Muscle layer of colon (tissue), 2 donors: ENCODE data around the gene IQCK.

ENCODE experiments used
- H3K27ac ChIP-seq: one replicate; pipeline ENCODE4 v1.7.0; 2013; ENCODE audit warnings: low read depth, mild to moderate bottlenecking, low read length, moderate library complexity
- H3K27me3 ChIP-seq, 2 donors: one replicate each; pipeline ENCODE4 v1.7.0; 2013; ENCODE audit warnings: low read length in 2 of 2, mild to moderate bottlenecking in 2 of 2; ENCODE audit not compliant: insufficient read depth in 2 of 2, control insufficient read depth in 1 of 2
- H3K36me3 ChIP-seq: one replicate; pipeline ENCODE4 v1.7.0; 2013; ENCODE audit warnings: mild to moderate bottlenecking, low read length; ENCODE audit not compliant: insufficient read depth
- H3K4me1 ChIP-seq: one replicate; pipeline ENCODE4 v1.7.0; 2013; ENCODE audit warnings: mild to moderate bottlenecking, low read length; ENCODE audit not compliant: insufficient read depth
- H3K4me3 ChIP-seq, 2 donors: one replicate each; pipeline ENCODE4 v1.7.0; 2013; ENCODE audit warnings: low read length in 2 of 2, low read depth in 1 of 2, mild to moderate bottlenecking in 1 of 2, moderate library complexity in 1 of 2
- H3K9ac ChIP-seq: one replicate; pipeline ENCODE4 v1.7.0; 2013; ENCODE audit warnings: low read length
- H3K9me3 ChIP-seq: one replicate; pipeline ENCODE4 v1.7.0; 2013; ENCODE audit warnings: mild to moderate bottlenecking, low read length
- donor health status: abdominal sarcoma.
- donor health status: Adenocarcinoma of cecum.

Gene IQCK

DNA sequence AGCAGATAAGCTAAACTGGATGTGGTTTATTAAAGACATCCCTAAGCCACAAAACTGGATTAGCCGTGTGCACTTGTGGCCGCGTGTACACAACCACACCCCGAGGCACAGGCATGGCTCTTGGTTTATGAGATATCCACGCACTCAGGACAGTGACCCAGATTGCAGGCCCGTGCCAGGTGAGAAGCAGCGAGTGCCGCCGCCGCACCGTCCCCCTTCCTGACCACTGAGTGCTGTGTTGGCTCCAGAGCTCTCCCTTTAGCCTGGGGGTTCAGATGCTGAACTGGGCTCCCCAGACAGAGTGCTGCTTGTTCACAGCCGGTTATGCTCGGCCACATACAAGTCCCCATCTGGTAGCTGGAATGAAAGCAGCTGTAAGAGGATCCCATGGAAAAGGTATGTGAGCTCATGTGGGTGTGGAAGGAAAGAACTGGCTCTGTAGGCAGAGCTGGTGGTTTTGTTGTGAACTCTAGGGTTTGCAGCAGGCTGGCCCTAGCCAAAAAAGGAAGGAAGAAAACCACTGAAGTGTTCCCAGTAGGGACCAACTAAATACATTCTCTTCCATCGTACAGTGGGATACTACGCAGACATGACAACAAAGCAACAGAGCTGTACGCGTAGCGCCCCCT, 29.6 kb upstream of the IQCK start:
- H3K27ac ChIP-seq: no peak overlapping the region
- no peaks in the 10 kb centered on the region for H3K4me1 ChIP-seq
- no peaks in the 10 kb centered on the region for H3K27me3 ChIP-seq
- H3K9me3 ChIP-seq: no peaks in the 10 kb centered on the region
- no peak overlapping the region for H3K4me3 ChIP-seq
- H3K9ac ChIP-seq: no peak overlapping the region
- peaks cover 42% of the 10 kb centered on the region for H3K36me3 ChIP-seq

DNA sequence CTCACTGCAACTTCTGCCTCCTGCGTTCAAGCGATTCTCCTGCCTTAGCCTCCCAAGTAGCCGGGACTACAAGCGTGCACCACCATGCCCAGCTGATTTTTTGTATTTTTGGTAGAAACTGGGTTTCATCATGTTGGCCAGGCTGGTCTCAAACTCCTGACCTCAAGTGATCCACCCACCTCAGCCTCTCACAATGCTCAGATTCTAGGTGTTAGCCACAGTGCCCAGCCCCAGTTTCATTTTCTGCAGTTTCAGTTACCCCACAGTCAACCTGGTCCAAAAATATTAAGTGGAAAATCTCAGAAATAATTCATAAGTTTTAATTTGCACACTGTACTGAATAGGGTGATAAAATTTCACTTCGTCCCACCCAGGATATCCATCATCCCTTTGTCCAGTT, 28.7 kb upstream of the IQCK start:
- no peaks in the 10 kb centered on the region for H3K4me1 ChIP-seq
- H3K27ac ChIP-seq: no peak overlapping the region
- H3K27me3 ChIP-seq: no peaks in the 10 kb centered on the region
- H3K4me3 ChIP-seq: no peak overlapping the region
- no peak overlapping the region for H3K9ac ChIP-seq
- H3K36me3 ChIP-seq: peaks cover 34% of the 10 kb centered on the region
- no peaks in the 10 kb centered on the region for H3K9me3 ChIP-seq

DNA sequence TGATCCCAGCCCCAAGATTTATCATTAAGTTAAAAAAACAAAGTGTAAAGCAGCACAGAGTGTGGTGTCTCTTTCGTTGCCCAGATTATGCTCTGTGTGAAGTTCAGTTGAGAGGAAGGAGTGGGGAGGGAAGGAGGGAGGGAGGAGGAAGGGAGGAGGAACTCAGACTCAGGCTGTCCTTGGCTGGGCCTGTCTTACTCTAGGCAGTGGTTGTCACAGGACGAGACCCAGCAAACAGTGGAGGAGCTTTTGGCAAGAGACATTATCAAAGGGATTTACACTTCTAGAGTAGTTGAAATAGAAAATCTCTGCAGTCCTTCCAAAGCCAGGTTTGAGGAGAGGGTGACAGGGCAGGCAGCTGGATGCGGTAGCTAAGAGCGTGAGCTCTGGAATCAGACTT, 27.9 kb upstream of the IQCK start:
- no peak overlapping the region for H3K27ac ChIP-seq

GRCh38 chr16:19691161-19691711, 26.8 kb upstream of the IQCK start:
- Histone ChIP-seq H3K27me3 (no peaks in the 10 kb centered on the region), H3K9ac (no peak overlapping the region), H3K4me3 (no peak overlapping the region), H3K36me3 (peaks cover 21% of the 10 kb centered on the region), H3K27ac (no peak overlapping the region), H3K4me1 (peaks cover 2% of the 10 kb centered on the region), H3K9me3 (no peaks in the 10 kb centered on the region)

More for the DNA sequence above, 27.9 kb upstream of the IQCK start:
- H3K27me3 ChIP-seq: no peaks in the 10 kb centered on the region
- no peak overlapping the region for H3K4me3 ChIP-seq
- H3K9ac ChIP-seq: no peak overlapping the region
- no peaks in the 10 kb centered on the region for H3K9me3 ChIP-seq
- peaks cover 31% of the 10 kb centered on the region for H3K36me3 ChIP-seq
- no peaks in the 10 kb centered on the region for H3K4me1 ChIP-seq

DNA sequence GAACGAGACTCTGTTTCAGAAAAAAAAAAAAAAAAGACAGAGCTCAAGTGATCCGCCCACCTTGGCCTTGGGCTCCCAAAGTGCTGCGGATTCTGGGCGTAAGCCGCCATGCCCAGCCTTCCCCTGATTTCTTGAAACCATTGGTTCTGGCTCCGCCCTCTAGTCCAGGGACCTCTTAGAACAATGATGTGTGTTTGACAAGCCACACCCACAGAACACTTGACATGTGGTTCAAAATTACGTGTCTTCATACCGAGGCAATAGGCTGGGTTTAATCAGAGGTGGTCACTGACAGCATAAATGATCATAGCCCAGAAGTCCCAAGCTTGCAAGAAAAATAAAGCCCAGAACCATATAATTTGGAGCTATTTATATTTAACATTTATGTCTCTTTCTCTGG, 23.1 kb upstream of the IQCK start:
- H3K36me3 ChIP-seq: peaks cover 30% of the 10 kb centered on the region

GRCh38 chr16:19696328-19696727, 21.7 kb upstream of the IQCK start:
- Histone ChIP-seq H3K27me3 (no peaks in the 10 kb centered on the region), H3K4me1 (peaks cover 24% of the 10 kb centered on the region), H3K4me3 (no peak overlapping the region), H3K27ac (peak overlapping the region; percentile 67), H3K9me3 (no peaks in the 10 kb centered on the region), H3K36me3 (peaks cover 39% of the 10 kb centered on the region), H3K9ac (no peak overlapping the region)

More for the DNA sequence above, 23.1 kb upstream of the IQCK start:
- H3K4me3 ChIP-seq: no peak overlapping the region
- H3K27me3 ChIP-seq: no peaks in the 10 kb centered on the region
- H3K27ac ChIP-seq: no peak overlapping the region
- no peak overlapping the region for H3K9ac ChIP-seq
- peaks cover 14% of the 10 kb centered on the region for H3K4me1 ChIP-seq
- no peaks in the 10 kb centered on the region for H3K9me3 ChIP-seq

DNA sequence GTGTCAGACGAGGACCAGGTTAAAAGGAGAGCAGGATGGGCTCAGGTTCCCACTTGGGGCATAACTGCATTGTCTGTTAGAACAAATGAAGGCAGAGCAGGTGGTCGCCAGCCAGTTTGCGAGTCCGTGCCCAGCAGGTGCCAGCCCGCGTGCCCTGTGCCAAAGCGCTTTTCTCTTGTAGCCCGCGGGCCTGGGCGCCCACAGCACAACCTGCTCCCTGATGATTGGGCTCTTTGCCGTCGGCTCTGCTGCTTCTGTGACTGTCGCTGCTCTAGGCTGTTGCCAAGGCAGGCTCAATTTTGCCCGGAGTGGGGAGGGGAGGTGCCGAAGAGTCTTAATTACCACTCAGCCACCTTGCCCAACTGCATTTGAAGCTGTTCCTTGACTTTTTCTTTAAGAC, 21.1 kb upstream of the IQCK start:
- H3K9me3 ChIP-seq: no peaks in the 10 kb centered on the region
- no peaks in the 10 kb centered on the region for H3K27me3 ChIP-seq
- no peak overlapping the region for H3K4me3 ChIP-seq
- no peak overlapping the region for H3K9ac ChIP-seq
- peaks cover 39% of the 10 kb centered on the region for H3K36me3 ChIP-seq
- H3K4me1 ChIP-seq: peaks cover 24% of the 10 kb centered on the region
- peak overlapping the region; percentile 67 for H3K27ac ChIP-seq

DNA sequence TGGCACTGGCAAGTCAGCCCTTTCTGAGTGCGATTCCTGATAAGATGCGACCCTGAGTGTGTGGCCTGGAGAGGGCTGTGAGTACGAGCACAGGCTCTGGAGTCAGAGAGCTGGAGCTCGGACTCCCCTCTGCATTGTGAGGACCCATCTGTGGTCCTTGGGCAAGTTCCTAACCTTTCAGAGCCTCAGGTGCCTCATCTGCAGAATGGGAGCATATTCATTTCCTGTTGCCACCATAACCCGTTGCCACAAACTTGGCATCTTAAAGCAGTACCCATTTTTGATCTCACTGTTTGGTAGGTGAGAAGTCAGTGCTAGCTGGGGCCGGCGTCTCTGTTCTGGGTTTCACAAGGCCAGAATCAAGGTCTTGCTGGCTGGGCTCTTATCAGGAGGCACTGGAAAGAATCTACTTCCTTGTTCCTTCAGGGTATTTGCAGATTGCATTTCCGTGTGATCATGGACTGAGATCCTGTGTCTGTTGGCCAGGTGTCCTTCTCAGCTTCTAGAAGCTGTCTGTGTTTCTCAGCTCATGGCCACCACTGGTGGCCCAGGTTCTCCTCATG, 20.2 kb upstream of the IQCK start:
- Histone ChIP-seq H3K4me3 (no peak overlapping the region), H3K27ac (no peak overlapping the region), H3K9ac (no peak overlapping the region), H3K9me3 (no peaks in the 10 kb centered on the region), H3K27me3 (no peaks in the 10 kb centered on the region), H3K36me3 (peaks cover 40% of the 10 kb centered on the region), H3K4me1 (peaks cover 24% of the 10 kb centered on the region)

GRCh38 chr16:19698480-19699465, 19.3 kb upstream of the IQCK start:
- H3K4me3 ChIP-seq: no peak overlapping the region
- H3K4me1 ChIP-seq: peaks cover 24% of the 10 kb centered on the region
- H3K9ac ChIP-seq: no peak overlapping the region
- peak overlapping the region; percentile 31 for H3K27ac ChIP-seq
- H3K27me3 ChIP-seq: no peaks in the 10 kb centered on the region
- H3K9me3 ChIP-seq: no peaks in the 10 kb centered on the region
- peaks cover 49% of the 10 kb centered on the region for H3K36me3 ChIP-seq

DNA sequence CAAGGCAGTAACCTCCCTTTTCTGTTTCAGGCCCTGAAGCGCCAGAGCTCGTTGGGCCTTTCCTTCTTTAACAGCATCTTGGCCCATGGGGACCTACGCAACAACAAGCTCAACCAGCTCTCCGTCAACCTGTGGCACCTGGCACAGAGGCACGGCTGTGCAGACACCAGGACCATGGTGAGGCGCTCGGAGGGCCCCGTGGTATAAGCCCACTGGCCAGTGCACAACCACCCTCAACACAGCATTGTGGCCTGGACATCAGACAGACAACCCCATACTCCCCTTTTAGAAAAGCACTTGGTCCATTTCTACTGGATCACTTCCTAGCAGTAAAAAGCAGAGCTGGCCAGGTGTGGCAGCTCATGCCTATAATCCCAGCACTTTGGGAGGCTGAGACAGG, 18.6 kb upstream of the IQCK start:
- Histone ChIP-seq H3K4me1 (peaks cover 24% of the 10 kb centered on the region), H3K9ac (no peak overlapping the region), H3K9me3 (no peaks in the 10 kb centered on the region), H3K36me3 (peaks cover 52% of the 10 kb centered on the region), H3K27me3 (no peaks in the 10 kb centered on the region), H3K27ac (peak overlapping the region; percentile 31), H3K4me3 (no peak overlapping the region)

DNA sequence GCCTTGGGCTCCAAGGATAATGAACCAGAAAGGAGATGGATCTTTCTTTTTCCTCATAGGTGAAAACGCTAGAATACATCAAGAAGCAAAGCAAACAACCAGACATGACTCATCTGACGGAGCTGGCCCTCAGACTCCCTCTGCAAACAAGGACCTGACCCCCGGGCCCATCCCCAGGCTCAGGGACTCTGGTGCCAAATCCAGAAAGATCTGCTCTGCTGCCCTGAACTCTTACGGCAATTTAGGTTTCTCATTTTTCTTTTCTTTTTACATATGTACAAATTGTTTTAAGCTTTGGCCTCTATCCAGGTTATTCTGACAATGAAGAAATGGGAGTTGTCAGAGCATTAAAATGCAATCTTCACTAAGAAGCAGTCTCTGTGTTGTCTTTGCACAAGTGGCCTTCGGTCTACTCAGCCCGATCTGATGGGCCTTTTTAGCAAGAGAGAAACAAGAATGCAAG, 17.7 kb upstream of the IQCK start:
- Histone ChIP-seq H3K9me3 (no peaks in the 10 kb centered on the region), H3K4me1 (peaks cover 24% of the 10 kb centered on the region), H3K4me3 (no peak overlapping the region), H3K9ac (no peak overlapping the region), H3K27ac (no peak overlapping the region), H3K36me3 (peaks cover 57% of the 10 kb centered on the region), H3K27me3 (no peaks in the 10 kb centered on the region)
